ENCODE measurements around the gene RRAGD.
A peak's percentile ranks its signal among the peaks of the same experiment; 100 is the strongest.

The RRAGD gene

DNA sequence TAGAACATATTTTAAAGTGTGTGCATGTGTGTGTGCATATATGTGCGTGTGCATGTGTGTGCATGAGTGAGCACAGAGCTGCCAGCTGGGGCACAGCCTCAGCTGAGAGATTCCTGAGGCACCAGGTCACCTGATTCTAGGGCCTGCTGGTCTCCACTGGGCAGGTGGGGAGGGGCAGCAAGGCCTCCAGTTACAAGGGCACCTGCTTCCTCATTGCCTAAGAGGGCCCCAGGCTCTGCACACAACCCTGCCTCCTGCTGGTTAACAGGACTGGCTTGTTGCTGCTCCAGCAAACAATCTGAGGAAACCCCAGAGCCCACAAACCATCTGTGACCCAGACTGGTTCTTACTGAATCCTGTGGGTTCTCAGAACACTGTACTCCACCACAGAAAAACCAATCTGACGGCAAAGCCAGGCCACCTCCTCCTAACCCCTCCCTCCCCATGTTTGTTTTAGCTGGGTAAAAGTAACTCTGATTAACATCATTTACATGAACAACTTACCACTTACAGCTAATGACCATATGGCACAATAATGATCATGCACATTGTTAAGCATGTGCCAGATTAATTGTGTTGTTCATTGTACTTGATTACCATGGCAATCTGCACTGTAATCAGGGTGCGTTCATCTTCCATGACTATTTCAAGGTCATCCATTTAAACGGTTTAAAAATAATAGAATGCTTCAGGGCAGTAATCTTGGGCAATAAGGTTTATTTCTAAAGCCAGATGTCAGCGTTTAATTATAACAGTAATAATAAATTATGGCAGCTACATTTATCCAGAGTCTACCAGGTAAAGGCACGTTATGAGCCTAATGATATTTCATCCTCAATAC is 36.4 kb downstream of the RRAGD start:
- peak; percentile 83 for DNase-seq

DNA sequence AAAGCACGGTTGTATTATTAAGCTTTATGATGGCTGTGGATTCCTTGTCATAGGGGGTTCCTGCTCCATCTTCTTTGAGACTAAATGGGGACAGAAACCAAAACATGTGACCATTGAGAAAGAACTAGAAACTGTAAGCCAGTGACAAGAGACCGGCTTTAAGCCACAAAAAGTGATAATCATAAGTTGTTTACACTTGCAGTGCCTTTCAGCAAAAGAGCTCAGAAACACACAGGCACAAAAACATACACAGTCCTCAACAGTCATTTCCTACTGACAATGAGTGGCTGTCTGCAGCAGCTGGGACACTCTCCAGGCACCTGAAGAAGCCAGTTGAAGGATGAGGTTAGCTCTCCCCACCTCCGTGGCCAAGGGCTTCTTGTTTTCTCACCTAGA is 39.6 kb downstream of the RRAGD start:
- DNase-seq: peak; percentile 55

DNA sequence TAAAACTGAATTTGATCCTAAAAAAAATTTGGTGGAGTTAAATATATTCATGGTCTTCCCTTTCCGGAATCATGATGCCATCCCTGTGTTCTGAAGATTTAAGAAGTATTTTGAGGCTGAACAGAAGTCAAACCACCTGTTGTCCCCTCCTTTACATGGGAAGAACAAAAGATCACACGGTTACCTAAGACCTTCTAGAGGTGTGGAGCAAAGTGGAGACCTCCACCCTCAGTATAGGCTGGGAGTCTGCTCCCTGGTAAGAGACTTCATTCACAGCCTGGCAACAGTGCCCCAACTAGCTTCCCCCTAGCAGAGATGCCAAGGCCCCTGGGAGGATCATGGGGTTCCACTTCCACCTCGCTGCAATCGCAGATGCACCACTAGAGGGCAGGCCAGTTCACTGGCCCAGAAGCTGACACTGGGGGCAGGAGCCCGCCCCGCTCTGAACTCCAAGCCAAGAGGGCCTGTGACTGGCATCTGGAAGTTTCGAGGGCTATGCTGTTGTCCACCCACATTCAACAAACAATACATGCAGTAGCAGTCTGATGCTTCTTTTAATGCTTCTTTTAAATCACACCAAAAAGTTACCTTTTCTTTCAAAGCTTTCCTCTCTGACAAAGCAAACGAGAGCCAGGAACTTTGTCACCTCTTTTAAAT is 40.1 kb downstream of the RRAGD start:
- peak; percentile 86 for DNase-seq

DNA sequence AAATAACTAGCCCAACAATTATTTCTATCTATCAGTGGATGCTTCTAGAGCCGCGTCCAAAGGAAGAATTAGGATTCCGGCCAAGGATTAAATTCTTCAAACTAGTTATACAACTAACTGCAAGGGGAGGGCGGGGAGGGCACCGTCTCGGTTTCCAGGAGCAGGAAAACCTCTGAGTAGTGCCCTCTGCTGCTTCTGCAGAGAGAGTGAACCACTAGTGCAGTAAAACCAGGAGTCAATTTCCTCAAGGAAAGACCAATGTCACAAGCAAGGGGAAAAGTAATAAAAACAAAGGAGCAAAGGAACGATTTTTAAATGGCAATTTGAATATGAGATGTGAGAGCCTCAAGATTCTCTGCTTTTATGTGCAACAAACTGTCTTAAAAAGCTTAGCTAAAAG is 43.1 kb downstream of the RRAGD start:
- DNase-seq: no peak

DNA sequence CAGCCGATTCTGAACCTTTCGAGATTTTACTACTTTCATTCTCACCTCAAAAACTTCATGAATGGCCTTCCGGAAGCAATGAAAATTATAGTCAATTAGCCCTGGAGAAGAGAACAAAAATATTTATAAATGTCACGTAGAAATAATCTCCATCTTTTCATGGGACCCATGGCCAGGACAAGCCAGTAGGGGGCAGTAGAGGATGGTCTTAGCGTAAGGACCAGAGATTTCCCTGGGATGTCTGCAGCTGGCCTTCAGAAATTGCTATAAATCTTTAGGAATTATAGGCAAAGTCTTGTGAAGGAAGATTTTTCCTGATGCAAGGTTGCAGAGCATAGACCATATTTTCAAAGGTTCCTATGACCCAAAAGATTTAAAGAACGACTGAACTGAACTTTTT is 44.0 kb downstream of the RRAGD start:
- DNase-seq: peak; percentile 70

DNA sequence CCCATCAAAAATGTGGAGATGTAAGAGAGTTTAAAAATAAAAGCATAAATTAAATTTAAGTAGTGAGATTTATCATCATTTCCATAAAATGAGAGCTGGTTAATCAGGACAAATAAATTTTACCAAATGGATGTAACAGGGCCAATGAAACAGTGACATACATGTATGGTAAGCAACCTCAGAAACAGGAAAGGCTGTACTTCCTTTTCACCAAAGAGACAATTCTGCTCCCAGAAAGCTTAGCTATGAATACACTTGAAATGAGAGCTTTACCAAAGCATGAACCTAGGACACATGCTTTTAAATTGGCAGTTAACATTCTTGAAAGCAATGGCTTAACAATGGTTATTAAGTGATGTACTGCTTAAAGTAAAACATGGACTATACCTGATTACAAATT is 47.5 kb downstream of the RRAGD start:
- no peak for DNase-seq

DNA sequence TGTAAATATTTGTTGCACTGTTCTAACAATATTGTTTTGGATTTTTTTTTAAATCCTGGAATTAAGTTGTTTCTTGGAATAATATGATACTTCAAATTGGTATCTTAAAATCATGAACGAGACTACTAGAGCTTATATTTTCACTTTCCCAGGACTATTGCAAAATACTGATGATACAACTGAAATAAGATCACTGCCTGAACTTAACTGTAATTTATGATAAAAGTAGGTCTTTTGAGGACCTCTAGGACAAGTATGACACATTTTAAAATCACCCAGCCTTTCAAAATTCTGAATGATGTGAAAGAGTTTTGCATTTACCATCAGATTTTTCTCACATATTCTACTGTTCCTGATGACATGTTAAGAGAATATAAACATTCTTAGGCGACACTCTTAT is 50.9 kb downstream of the RRAGD start:
- DNase-seq: no peak

DNA sequence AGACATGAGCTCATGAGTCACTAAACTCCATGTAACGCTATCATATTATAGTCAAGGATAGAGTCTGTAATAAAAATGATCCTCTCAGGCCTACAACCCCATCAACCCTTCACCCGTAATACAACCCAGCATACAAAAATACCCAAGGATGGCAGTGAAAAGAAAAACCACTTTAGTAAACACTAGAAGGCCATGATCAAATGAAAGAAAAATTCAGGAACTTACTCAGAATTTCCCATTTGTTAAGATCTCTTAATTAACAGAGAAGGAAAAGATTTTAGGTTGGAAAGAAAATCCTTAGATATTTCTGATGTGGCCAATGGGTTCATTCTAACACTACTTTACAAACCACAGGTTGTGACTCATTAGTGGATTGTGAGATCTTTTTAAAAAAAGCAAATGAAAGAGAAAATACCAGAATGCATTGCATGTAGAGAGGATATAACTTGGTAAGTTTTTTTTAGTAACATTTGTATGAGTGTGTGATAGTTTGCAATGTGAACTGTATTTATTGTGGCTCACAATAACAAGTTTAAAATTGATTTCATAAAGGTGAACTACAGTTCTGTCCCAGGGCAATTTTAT is 51.6 kb downstream of the RRAGD start:
- DNase-seq: peak; percentile 52

DNA sequence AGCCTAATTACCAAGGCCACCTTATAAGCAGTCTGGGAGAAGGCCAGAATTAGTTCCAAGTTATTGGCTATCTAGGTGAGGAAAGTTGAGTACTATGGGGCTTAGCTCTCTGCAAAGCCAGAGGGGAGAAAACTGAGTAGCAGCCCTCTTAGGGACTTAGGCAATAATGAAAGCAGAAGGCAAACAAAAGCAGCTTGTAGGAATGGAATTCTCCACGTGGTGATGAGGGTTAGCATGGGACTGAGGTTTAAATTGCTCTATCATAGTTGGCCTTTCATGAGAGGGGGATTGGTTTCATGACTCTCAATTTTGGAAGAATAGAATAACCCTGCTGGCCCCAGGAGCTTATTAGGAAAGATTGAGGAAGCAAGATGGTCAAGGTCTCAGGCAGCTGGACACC is 52.5 kb downstream of the RRAGD start:
- no peak for DNase-seq

DNA sequence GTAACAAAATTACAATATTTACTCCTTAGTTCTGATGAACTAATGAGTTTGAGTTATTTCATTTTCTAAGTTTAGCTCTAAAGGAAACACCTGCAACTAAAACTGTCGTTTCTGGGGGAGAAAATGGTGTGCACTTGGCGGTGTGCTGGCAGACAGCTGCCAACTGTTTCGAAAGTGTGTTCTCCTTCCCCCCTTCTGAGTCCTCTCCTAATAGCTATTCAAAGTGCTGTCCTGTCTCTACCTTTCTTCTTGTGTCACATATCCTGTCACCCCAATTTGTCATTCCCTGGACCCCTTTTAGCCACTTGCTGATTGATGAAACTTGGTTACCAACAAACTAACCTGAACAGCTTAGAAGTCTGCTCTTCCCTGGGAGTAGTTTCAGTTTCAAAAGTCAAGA is 54.7 kb downstream of the RRAGD start:
- peak; percentile 41 for DNase-seq

DNA sequence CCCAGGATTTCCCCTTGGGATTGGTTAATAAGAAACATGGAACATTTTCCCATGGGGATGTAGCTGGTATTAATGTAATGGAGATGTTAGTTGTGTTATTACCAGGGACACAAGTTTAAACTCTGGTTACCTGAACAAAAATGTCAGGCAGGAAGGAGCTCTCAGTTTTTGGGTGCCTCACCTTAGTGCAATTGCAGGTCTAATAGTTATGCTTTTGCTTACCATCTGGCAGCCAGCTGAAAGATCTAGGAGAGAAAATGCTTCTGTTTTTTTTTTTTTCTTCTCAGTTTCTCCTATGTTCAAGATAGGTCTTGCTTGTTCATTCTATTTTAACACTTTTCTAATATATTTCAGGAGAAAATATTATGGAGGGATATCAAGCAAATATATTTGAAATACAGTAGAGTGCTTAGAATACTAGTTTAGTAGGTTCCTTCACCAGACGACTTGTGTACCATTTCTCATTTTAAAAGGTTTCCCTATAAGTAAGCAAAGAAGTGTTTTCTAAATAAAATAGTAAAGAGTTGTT is 55.4 kb downstream of the RRAGD start:
- no peak for DNase-seq

DNA sequence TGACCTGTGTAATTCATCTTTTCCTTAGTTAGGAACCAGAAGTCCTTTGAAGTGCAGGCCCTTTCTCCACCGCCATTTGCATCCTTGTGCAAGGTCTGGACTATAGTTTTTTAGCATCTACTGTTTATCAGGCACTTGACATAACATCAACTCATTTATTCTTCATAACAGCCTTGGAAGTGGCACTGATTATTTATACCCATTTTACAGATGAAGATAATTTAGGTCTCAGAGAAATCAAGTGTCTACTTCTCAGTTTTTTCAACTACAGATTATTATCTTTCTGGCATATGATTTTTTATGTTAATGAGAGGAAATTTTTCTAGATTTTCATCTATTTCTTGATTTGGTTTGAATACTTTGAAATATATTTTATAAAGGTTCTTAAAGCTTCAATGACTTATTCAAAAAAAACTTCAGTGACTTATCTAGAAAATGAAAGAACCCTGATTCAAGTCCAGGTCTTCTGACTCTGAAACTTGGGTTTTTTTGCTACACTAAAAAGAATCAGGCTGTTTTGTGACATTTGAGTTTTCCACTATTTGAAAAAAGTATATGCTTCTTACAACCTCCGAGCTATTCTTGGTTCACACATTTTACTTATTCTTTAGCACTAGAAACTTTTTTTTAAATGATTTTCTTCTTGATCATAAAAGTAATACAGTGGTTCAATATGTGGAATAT is 56.4 kb downstream of the RRAGD start:
- peak; percentile 24 for DNase-seq

DNA sequence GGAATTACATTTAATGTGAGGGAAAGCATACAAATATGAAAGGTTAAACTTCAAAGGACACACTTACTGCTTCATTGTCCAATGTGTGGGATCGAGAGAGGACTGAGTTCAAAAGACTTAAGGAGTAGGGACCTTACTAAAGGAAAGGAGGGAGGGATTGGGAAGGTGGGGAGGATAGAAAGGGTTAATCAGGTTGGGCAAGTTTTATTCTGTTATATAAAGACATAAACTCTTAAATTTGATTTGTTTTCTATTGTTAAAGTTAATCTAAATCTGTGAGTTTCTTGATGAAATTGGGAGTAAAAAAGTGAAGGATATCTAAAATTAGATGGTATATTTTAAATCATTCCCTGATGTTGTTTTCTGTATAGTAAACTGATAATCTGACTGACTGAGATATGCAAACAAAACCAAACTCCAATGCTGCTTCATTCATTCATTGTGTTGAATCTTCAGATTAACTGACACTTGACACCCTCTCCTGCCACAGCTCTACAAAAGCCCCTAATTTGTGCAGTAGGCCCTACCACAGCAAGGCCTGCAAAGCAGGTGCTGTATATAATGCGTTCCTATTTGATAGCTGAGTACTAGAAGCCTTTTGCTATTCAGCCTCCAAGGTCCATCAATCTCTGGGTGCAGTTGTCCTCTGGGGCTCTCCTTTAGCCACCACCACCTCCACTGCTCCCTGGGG is 58.2 kb downstream of the RRAGD start:
- DNase-seq: no peak

DNA sequence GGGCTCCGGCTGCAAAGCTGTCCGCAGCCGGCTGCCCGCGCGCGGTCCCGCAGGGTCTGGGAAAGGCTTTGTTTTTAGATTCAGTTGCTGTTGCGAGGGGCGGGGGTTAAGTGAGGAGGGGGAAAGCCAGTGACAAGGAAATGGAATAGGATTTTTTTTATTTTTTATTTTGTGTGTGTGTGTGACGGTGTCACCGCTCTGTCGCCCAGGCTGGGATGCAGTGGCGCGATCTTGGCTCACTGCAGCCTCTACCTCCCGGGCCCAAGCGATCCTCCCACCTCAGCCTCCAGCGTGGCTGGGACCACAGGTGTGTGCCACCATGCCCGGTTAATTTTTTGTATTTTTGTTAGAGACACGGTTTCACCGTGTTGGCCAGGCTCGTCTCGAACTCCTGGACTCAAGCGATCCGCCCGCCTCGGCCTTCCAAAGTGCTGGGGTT is 58.9 kb downstream of the RRAGD start:
- no peak for DNase-seq

DNA sequence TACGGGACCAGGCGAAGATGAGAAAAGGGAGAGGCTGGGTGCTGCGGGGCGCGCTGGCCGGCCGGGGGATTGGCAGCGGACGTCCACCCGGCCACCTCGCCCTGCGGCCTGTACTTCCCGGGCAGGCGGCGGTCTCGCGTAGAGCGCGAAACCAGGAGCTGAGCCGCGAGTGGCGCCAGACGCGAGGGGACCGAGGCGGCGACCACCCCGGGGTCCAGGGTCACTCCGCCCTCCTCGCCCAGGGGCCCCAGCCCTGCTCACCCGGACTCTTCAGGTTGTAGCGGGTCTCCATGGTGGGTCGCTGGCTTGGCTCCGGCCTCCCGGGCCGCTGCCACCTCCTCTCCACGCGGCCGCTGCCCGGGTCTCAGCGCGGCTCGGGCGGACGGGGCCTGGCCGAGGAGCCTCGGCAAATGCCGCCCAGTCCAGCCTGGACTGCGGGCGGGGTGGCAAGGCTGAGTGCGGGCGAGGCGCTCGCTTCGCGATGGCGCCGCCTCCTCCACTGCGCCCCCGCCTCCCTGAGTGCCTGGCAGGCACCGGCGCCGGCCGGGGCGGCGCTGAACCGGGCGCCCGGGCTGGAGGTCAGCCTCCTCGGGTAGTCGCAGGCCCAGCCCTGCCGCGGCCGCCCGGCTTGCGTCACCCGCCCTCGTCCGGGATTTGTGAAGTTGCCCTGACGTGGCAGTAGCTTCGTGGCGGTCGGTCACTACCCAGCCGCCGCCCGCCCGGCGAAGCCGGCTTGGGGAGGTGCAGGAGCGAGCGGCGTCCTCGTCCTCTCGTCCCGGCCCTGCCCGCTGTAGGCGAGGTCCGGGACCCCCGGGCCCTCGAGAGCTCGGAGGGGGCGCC is 59.6 kb downstream of the RRAGD start, which contains the start of gene UBE2J1:
Gene UBE2J1, minus strand, starts transcription at position 445 of the 840 bp plus-strand sequence. Its CDS starts 153 bp downstream, at position 292.
- DNase-seq: peak; percentile 88

DNA sequence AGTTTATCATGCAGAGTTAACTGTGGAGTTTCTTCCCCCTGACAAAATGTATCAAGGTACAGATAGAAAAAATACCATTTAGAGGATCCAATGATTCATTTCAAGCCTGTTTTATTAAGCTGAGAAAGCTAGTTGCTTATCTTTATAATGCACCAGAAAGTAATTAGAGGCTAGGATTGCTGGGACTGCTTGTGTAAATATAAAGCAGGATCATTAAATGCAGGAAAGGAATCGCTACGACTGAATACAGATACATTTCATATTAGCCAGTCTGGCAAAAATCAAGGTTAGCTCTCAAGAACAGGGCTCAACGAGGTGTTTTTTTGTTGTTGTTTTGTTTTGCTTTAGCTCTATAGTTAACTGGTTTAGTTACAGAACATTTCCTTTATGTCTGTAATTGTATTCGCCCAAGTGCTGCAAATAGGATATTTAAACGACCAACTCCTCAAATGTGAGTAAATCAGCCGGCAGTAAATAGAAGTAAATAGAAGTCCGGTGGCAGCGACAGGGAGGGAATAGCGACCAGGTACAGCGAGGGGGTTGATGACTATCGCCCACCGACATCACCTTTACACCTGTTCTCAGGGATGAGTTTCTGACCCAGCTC is 60.3 kb downstream of the RRAGD start:
- no peak for DNase-seq

DNA sequence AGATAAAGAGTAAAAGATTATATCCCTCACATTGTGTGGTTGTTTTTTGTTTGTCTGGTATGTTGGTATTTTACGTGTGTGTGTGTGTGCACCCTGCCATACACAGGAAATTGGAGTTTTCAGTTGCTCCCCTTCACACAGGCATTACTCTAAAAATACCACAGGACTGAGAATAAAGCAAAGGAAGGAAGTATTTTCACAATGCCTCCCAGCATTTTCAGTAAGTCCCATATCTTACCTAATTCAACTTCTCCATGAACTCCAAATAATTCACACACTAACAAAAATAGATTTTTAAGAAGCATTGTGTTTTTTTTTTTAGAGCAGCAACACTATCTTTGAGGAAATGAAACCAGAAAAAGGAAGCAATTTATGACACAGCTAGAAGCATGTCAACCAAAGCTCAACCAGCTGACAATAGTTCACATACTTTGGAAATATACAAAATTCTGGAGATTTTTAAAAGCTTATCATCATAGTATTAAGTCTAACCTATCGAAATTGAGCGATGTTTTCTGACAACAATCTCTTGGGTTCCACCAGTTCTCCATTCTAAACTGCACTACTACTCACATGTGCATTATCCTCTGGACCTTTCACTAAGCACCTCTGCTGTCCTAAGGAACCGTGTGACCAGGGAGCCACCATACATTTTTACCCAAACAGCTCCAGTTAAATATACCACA is 61.6 kb downstream of the RRAGD start:
- peak; percentile 38 for DNase-seq

DNA sequence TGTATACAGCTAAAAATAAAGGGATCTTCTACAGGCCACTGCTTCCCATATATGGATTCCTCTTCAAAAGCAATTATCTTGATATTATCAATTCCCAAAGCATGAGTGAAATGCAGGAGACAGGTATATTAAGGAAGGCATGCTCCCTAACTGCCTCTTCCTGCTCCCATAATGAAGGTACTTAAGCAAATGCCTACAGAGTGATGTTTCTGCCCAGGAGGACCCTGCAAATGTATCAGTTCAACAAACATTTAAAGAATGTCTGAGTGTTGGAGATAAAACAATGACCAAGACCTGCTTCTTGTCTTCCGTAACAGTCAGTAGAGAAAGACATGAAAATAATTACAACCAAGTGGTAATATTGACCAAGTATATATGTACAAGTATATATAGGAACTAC is 63.7 kb downstream of the RRAGD start:
- DNase-seq: no peak

DNA sequence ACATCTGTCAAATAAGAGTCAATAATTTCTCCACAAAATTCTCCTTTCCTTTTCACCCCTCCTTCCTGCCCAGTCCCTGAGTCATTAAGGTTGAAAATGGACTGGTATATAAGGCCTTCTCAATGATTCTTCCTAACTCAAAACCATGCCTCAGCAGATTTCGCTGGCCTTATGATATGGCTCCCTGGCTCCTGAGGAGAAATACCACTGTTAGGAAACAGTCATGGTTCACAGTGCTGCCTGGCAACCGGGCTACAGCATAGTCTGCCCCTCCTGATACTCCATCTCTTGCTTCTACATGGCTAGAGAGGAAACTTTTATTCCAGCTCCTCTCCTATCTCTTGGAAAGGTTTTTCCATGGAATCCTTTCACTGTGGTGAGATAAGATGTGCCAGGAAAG is 64.2 kb downstream of the RRAGD start:
- no peak for DNase-seq

DNA sequence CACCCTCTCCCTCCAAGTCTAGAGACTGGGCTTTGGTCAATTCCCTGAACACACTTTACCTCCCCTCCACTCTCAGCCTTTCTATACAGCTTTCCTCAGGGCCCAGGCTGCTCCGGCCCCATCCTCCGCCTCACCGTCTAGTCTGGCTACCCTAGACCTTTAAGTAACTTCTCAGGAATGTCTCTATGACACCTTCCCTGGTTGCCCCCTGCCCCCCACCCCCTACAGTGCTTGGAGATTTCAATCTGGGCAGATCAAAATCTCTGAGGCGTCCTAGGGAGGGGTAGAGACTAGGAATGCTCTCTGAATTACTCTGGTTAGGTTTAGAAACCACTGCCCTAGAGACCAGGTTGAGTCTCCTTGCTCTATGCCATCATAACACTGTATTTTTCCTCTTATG is 65.6 kb downstream of the RRAGD start:
- DNase-seq: no peak
